T-cell (primary cell): Measurements from ENCODE around the gene RRBP1. TPM values are rescaled to one million over a fixed set of nuclear protein-coding genes. Genes with fewer than 3 reads are reported as not detected.

ENCODE experiments used
- ATAC-seq, 4 experiments: fragments of 200-7000 bp in 3 of 4; fragments of 150-1000 bp in 1 of 4; cut with Tn5 transposase; replicated peaks in 1 of 4; 1 replicate in 3 of 4; 2 replicates in 1 of 4; pipeline ENCODE4 v1.10.0; 2021; ENCODE audit warnings: moderate library complexity in 3 of 4, mild to moderate bottlenecking in 2 of 4, moderate number of reproducible peaks in 1 of 4
- CTCF ChIA-PET, 2 donors: fragments of 300-600 bp; sonication (Branson Sonifier 250); formaldehyde crosslinking; loops; one replicate each; lab custom pipeline; 2022; ENCODE audit warnings: antibody characterized with exemption in 2 of 2; lab: Charles Lee
- POLR2A ChIA-PET, 2 donors: fragments of 300-600 bp; sonication (Branson Sonifier 250); formaldehyde crosslinking; loops; one replicate each; lab custom pipeline; 2022; ENCODE audit warnings: antibody characterized with exemption in 2 of 2; lab: Charles Lee
- DNase-seq, 35 experiments: peaks; one replicate each; pipeline versions ENCODE4 v3.0.0 to v3.0.0-alpha.2; 2013 to 2023
- H3K27ac ChIP-seq: one replicate; pipeline ENCODE4 v1.5.1; 2013; ENCODE audit warnings: low read length
- H3K27me3 ChIP-seq, 2 experiments: replicated peaks in 1 of 2; 1 replicate in 1 of 2; 2 replicates in 1 of 2; pipeline versions ENCODE4 v1.6.1 to v1.7.0; 2013; ENCODE audit warnings: low read length in 1 of 2, mixed read lengths in 1 of 2; ENCODE audit not compliant: control insufficient read depth in 2 of 2, insufficient read depth in 2 of 2; ENCODE audit errors: extremely low read depth in 1 of 2
- H3K36me3 ChIP-seq, 2 donors: 1 replicate in 1 of 2; 2 replicates in 1 of 2; pipeline versions ENCODE4 v1.6.1 to v1.7.0; 2013; ENCODE audit warnings: low read length in 1 of 2; ENCODE audit not compliant: control insufficient read depth in 2 of 2, insufficient read depth in 1 of 2; ENCODE audit errors: extremely low read depth in 1 of 2
- H3K4me1 ChIP-seq, 2 experiments: 1 replicate in 1 of 2; 2 replicates in 1 of 2; pipeline versions ENCODE4 v1.6.1 to v1.7.0; 2013; ENCODE audit warnings: low read length in 2 of 2, mixed read lengths in 1 of 2; ENCODE audit not compliant: insufficient read depth in 2 of 2, control insufficient read depth in 1 of 2; ENCODE audit errors: extremely low read depth in 1 of 2
- H3K4me3 ChIP-seq, 2 donors: 1 replicate in 1 of 2; 2 replicates in 1 of 2; pipeline versions ENCODE4 v1.5.1 to v1.7.0; 2013; ENCODE audit warnings: mild to moderate bottlenecking in 2 of 2, low read length in 1 of 2, moderate library complexity in 1 of 2; ENCODE audit not compliant: control insufficient read depth in 1 of 2; ENCODE audit errors: extremely low read depth in 1 of 2
- H3K9me3 ChIP-seq: 2 replicates; pipeline ENCODE4 v1.7.0; 2013
- H3K27ac Mint-ChIP-seq, 2 donors: one replicate each; pipeline ENCODE4 v1.8.0; 2020 to 2021; ENCODE audit warnings: mild to moderate bottlenecking in 2 of 2, mixed read lengths in 2 of 2
- H3K27me3 Mint-ChIP-seq, 2 donors: one replicate each; pipeline ENCODE4 v1.8.0; 2021 to 2022; ENCODE audit warnings: mixed read lengths in 2 of 2
- H3K36me3 Mint-ChIP-seq: one replicate; pipeline ENCODE4 v1.8.0; 2021; ENCODE audit warnings: mixed read lengths
- H3K4me1 Mint-ChIP-seq, 3 donors: one replicate each; pipeline ENCODE4 v1.8.0; 2020 to 2022; ENCODE audit warnings: mixed read lengths in 3 of 3, mild to moderate bottlenecking in 1 of 3
- H3K4me3 Mint-ChIP-seq, 3 donors: one replicate each; pipeline ENCODE4 v1.8.0; 2020 to 2022; ENCODE audit warnings: mild to moderate bottlenecking in 3 of 3, mixed read lengths in 3 of 3, moderate library complexity in 3 of 3
- H3K9me3 Mint-ChIP-seq, 3 donors: one replicate each; pipeline ENCODE4 v1.8.0; 2020 to 2022; ENCODE audit warnings: mixed read lengths in 3 of 3
- WGBS: methylation state at CpG from one replicate; pipeline ENCODE4 v1.1.5; 2013; ENCODE audit warnings: missing lambda C conversion rate; ENCODE audit not compliant: insufficient coverage; 5-methylcytosine and 5-hydroxymethylcytosine counted together
- total RNA-seq, 35 experiments: library from RNA in 6 of 35; stranded (reverse) in 6 of 35; fragments of 120-200 nt in 1 of 35; gene quantifications; one replicate each; pipeline versions ENCODE4 v1.2.1 to v1.2.4 and lab custom pipeline; 2013 to 2026

The RRBP1 gene
- total RNA-seq, 5 donors from 2014 or later (not counting 1 experiment from before 2014, with no cell fraction given), result 26.3 to 32.4 (median 30.1) TPM

GRCh38 chr20:17685168-17685567, 3.1 kb upstream of the RRBP1 start:
- CTCF ChIA-PET, result no interaction called here

GRCh38 chr20:17684077-17684888, 2.2 kb upstream of the RRBP1 start:
- ChIA-PET POLR2A (no interaction called here), CTCF (interaction anchor here (0.6 to 2.0 kb wide), 2 partner anchors 18 to 139 kb away, joined by 5 to 7 read pairs; no protein-coding TSS in a partner anchor)
- Mint-ChIP-seq H3K4me1 (peaks cover 17 to 22% (median 21%) of the 10 kb centered on the region in 3 donors), H3K36me3 (no peaks in the 10 kb centered on the region), H3K4me3 (peak overlapping the region in 1 of 3 donors; percentile 59), H3K9me3 (no peaks in the 10 kb centered on the region), H3K27me3 (peaks cover 36 to 45% of the 10 kb centered on the region in 2 donors), H3K27ac (no peak overlapping the region)
- Histone ChIP-seq H3K4me1 (peaks cover 3 to 22% of the 10 kb centered on the region in 2 experiments), H3K9me3 (no peaks in the 10 kb centered on the region), H3K27me3 (peaks cover 0 to 25% of the 10 kb centered on the region in 2 experiments), H3K27ac (no peak overlapping the region), H3K4me3 (no peak overlapping the region), H3K36me3 (no peaks in the 10 kb centered on the region)
- WGBS, result 93% methylated on average over 3 of the region's 13 CpGs
- DNase-seq (no peak), ATAC-seq (no peak)

More at GRCh38 chr20:17685168-17685567, 3.1 kb upstream of the RRBP1 start:
- H3K9me3 Mint-ChIP-seq, result peaks cover 0 to 2% (median under 1%) of the 10 kb centered on the region in 3 donors
- no peaks in the 10 kb centered on the region for H3K36me3 ChIP-seq
- H3K27ac ChIP-seq, result no peak overlapping the region
- peaks cover 9 to 13% (median 13%) of the 10 kb centered on the region in 3 donors for H3K4me1 Mint-ChIP-seq
- H3K9me3 ChIP-seq, result no peaks in the 10 kb centered on the region
- DNase-seq (no peak), ATAC-seq (no peak)
- H3K27me3 Mint-ChIP-seq, result peaks cover 36 to 45% of the 10 kb centered on the region in 2 donors
- H3K27me3 ChIP-seq, result peaks cover 0 to 25% of the 10 kb centered on the region in 2 experiments
- H3K4me3 ChIP-seq, result no peak overlapping the region
- 57% methylated on average over 1 of the region's 1 CpG for WGBS
- no peaks in the 10 kb centered on the region for H3K36me3 Mint-ChIP-seq
- H3K4me1 ChIP-seq, result peaks cover 3 to 16% of the 10 kb centered on the region in 2 experiments
- H3K27ac Mint-ChIP-seq, result no peak overlapping the region
- H3K4me3 Mint-ChIP-seq, result no peak overlapping the region
- POLR2A ChIA-PET, result no interaction called here

- no peak overlapping the region for H3K27ac ChIP-seq
- H3K4me3 Mint-ChIP-seq, result peak overlapping the region; percentile 59 to 85 (median 84)
- CTCF ChIA-PET, result interaction anchor here (0.5 to 2.2 kb wide), 32 partner anchors 10 to 811 kb away, joined by 3 to 19 read pairs (median 4); partner anchors contain the start of genes BANF2 (in 1 of the 2), DSTN (in 1 of the 2), DZANK1 (in 1 of the 2) and KAT14 (in 1 of the 2)
- POLR2A ChIA-PET, result no interaction called here
- ATAC-seq (no peak), DNase-seq (no peak)
- H3K4me1 ChIP-seq, result peaks cover 3 to 22% of the 10 kb centered on the region in 2 experiments
- H3K4me3 ChIP-seq, result peak overlapping the region in 1 of 2 donors; percentile 73
- peaks cover 0 to 25% of the 10 kb centered on the region in 2 experiments for H3K27me3 ChIP-seq
- H3K36me3 ChIP-seq, result peaks cover 0 to under 1% of the 10 kb centered on the region in 2 donors
- H3K9me3 ChIP-seq, result no peaks in the 10 kb centered on the region
- H3K27ac Mint-ChIP-seq, result no peak overlapping the region
- H3K36me3 Mint-ChIP-seq, result no peaks in the 10 kb centered on the region
- H3K4me1 Mint-ChIP-seq, result peaks cover 17 to 23% (median 21%) of the 10 kb centered on the region in 3 donors
- peaks cover 32 to 43% of the 10 kb centered on the region in 2 donors for H3K27me3 Mint-ChIP-seq
- H3K9me3 Mint-ChIP-seq, result no peaks in the 10 kb centered on the region
- WGBS, result 76% methylated on average over 7 of the region's 10 CpGs
Observed at GRCh38 chr20:17683218-17684076, 1.4 kb upstream of the RRBP1 start.

DNA sequence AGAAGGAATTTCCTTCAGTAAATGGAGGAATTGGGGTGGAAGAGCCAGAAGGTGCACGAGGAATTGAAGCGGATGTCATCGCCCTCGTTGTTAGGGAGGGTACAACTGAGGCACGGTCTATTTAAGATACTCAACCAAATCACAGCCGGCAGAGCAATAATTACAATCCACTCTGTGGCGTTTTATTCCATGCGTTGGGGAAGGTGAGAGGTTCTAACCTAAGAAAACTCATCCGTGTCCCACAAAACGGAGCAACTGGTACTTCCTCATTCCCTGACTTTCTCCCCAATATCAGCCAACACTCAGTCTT, 802 bp upstream of the RRBP1 start:
- no peak for DNase-seq
- Histone ChIP-seq H3K27me3 (peaks cover 0 to 25% of the 10 kb centered on the region in 2 experiments), H3K4me3 (peak overlapping the region; percentile 67 to 73), H3K27ac (peak overlapping the region; percentile 54), H3K4me1 (peaks cover 3 to 22% of the 10 kb centered on the region in 2 experiments), H3K36me3 (peaks cover 0 to 4% of the 10 kb centered on the region in 2 donors), H3K9me3 (no peaks in the 10 kb centered on the region)
- no CpG with 5 or more reads among the region's 10 CpGs for WGBS
- ATAC-seq, result no peak
- Mint-ChIP-seq H3K27me3 (peaks cover 28 to 41% of the 10 kb centered on the region in 2 donors), H3K27ac (peak overlapping the region; percentile 71 to 75), H3K9me3 (no peaks in the 10 kb centered on the region), H3K4me1 (peaks cover 17 to 26% (median 24%) of the 10 kb centered on the region in 3 donors), H3K36me3 (no peaks in the 10 kb centered on the region), H3K4me3 (peak overlapping the region; percentile 83 to 85 (median 84))
- POLR2A ChIA-PET, result interaction anchor here (0.6 to 0.9 kb wide), 4 partner anchors 18 to 825 kb away, joined by 3 to 5 read pairs (median 5); partner anchors contain the start of gene SEC23B (in 1 of the 2)
- CTCF ChIA-PET, result interaction anchor here (0.5 to 2.2 kb wide), 38 partner anchors 9 to 811 kb away, joined by 3 to 19 read pairs (median 4); partner anchors contain the start of genes BANF2 (in 1 of the 2), DSTN (in 1 of the 2), DZANK1 (in 1 of the 2) and KAT14 (in 1 of the 2)

DNA sequence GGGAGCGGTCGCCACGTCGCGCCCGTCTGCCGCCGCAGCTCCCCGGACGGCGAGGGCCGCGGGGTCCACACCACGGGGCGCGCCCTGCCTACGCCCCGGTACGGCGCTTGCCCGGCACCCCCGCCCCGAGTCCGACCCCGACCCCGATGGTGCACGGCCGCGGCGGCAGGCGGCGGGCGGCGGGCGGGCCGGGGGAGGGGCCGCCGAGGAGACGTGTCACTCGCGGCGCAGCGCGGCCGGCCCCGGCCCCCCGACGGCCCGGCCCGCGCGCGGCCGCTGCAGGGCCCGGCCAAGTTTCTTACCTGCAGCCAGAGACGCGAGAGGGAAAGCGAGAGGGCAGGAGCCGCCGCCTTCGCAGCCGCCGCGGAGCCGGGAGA, 328 bp downstream of the RRBP1 start:
- WGBS, result under 1% methylated on average over 64 of the region's 65 CpGs
- H3K27me3 ChIP-seq, result peaks cover 0 to 16% of the 10 kb centered on the region in 2 experiments
- Mint-ChIP-seq H3K27me3 (peaks cover 17 to 30% of the 10 kb centered on the region in 2 donors), H3K4me3 (peak overlapping the region; percentile 83 to 86 (median 85)), H3K9me3 (no peaks in the 10 kb centered on the region), H3K27ac (no peak overlapping the region), H3K4me1 (peaks cover 17 to 26% (median 24%) of the 10 kb centered on the region in 3 donors), H3K36me3 (no peaks in the 10 kb centered on the region)
- CTCF ChIA-PET, result interaction anchor here (0.6 to 2.2 kb wide), 22 partner anchors 10 to 606 kb away, joined by 3 to 19 read pairs (median 5); partner anchors contain the start of genes DSTN (in 1 of the 2), KAT14 (in 1 of the 2) and PET117 (in 1 of the 2)
- DNase-seq (peak in 1 of 35 experiments; percentile 9), ATAC-seq (peak; percentile 7 to 15 (median 10))
- H3K4me1 ChIP-seq, result peaks cover 3 to 22% of the 10 kb centered on the region in 2 experiments
- H3K36me3 ChIP-seq, result peaks cover 0 to 4% of the 10 kb centered on the region in 2 donors
- POLR2A ChIA-PET, result interaction anchor here (0.7 to 0.9 kb wide), 3 partner anchors 112 to 826 kb away, joined by 3 to 5 read pairs (median 3); partner anchors contain the start of genes DSTN (in 1 of the 2) and SEC23B (in 1 of the 2)
- peak overlapping the region; percentile 60 to 73 for H3K4me3 ChIP-seq
- H3K9me3 ChIP-seq, result no peaks in the 10 kb centered on the region
- H3K27ac ChIP-seq, result no peak overlapping the region
